Measurements from ENCODE around the gene FREY1.

Gene FREY1

DNA sequence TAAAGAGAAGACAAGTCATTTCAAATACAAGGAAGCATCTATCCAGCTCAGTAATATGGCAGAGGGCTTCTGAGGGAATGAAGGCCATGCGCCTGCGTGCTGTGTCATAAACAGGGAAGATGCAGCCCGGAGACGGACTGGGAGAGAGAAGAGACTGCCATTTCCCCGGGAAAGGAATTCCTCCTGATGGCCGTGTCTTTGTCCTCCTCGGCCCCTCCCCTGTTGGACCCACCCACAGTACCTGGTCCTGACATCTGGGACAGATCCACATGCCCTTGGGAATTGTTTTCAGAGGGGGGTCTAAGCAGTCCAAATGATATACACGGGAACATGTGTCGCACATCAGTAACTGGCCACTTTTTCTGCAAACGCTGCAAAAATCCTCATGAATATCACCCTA lies 30.8 kb upstream of the FREY1 start:
- CTCF ChIA-PET, result interaction anchor here (0.5 to 2.1 kb wide), 2 partner anchors 66 to 82 kb away, joined by 4 to 9 read pairs; no protein-coding TSS in a partner anchor
- Histone ChIP-seq H3K27ac (ENCODE audit: extremely low read depth, low read depth, low read length) (no peak overlapping the region), H3K36me3 (ENCODE audit: control insufficient read depth in 2 of 2, insufficient read depth in 1 of 2, low read length in 2 of 2) (peaks cover 0 to 46% of the 10 kb centered on the region in 2 experiments; a peak in 1 of 3 replicates), H3K4me1 (ENCODE audit: control insufficient read depth, insufficient read depth, low read length) (no peaks in the 10 kb centered on the region), H3K9me3 (ENCODE audit: control insufficient read depth, insufficient read depth, low read depth, low read length) (no peaks in the 10 kb centered on the region), H3K4me3 (ENCODE audit: low read depth, low read length) (no peak overlapping the region)
- POLR2A ChIA-PET, result no interaction called here
- TF ChIP-seq ZNF133 (tag by site-specific recombination; IDR thresholded peaks at IDR 0.05), result no peak
- no peak for TF ChIP-seq ZNF548 (tag by site-specific recombination; IDR thresholded peaks at IDR 0.05)

DNA sequence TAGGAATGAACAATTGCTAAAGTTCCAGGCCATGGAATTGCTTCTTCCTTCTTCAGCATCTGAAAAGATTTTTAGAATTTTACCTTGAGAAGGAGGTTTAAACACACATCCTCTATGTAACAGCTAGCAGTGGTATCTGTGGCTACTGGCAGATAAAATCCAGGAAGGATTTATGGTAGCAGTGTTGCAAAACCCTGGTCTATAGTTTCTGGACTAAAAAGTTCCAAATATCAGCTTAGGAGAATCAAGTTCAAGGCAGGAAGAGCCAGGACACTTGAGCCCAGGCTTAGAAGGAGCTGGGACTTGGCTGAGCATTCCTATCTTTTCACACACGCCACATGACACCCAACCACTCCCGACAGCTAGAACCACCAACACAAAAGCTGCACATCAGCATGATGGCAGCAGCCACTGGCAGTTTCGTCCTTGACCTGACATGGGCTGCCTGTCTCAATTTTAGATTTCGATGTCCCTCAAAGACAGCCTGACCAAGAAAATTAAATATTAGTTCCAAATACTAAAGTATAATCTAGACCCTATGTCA lies 29.5 kb upstream of the FREY1 start:
- H3K4me1 ChIP-seq (ENCODE audit: control insufficient read depth, insufficient read depth, low read length), result no peaks in the 10 kb centered on the region
- POLR2A ChIA-PET, result no interaction called here
- no peaks in the 10 kb centered on the region for H3K9me3 ChIP-seq (ENCODE audit: control insufficient read depth, insufficient read depth, low read depth, low read length)
- H3K4me3 ChIP-seq (ENCODE audit: low read depth, low read length), result no peak overlapping the region
- TF ChIP-seq, protein P1, sequence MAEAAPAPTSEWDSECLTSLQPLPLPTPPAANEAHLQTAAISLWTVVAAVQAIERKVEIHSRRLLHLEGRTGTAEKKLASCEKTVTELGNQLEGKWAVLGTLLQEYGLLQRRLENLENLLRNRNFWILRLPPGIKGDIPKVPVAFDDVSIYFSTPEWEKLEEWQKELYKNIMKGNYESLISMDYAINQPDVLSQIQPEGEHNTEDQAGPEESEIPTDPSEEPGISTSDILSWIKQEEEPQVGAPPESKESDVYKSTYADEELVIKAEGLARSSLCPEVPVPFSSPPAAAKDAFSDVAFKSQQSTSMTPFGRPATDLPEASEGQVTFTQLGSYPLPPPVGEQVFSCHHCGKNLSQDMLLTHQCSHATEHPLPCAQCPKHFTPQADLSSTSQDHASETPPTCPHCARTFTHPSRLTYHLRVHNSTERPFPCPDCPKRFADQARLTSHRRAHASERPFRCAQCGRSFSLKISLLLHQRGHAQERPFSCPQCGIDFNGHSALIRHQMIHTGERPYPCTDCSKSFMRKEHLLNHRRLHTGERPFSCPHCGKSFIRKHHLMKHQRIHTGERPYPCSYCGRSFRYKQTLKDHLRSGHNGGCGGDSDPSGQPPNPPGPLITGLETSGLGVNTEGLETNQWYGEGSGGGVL (tag by site-specific recombination; IDR thresholded peaks at IDR 0.05), result no peak
- TF ChIP-seq ZNF341 (tag by site-specific recombination; IDR thresholded peaks at IDR 0.05; ENCODE audit: low read depth) (no peak), ZNF112 (tag by site-specific recombination; IDR thresholded peaks at IDR 0.05) (no peak), ZNF791 (tag by site-specific recombination; IDR thresholded peaks at IDR 0.05) (no peak), ZNF624 (tag by site-specific recombination; IDR thresholded peaks at IDR 0.05) (no peak), ZNF776 (tag by site-specific recombination; IDR thresholded peaks at IDR 0.05; ENCODE audit: borderline replicate concordance) (no peak), ZNF24 (tag by site-specific recombination; IDR thresholded peaks at IDR 0.05) (no peak), ZNF311 (tag by site-specific recombination; IDR thresholded peaks at IDR 0.05; ENCODE audit: borderline replicate concordance) (no peak), ZFP3 (tag by site-specific recombination; IDR thresholded peaks at IDR 0.05; ENCODE audit: low read depth) (no peak), GLI4 (tag by site-specific recombination; IDR thresholded peaks at IDR 0.05) (no peak), ZNF843 (tag by site-specific recombination; IDR thresholded peaks at IDR 0.05) (no peak), ZBTB48 (tag by site-specific recombination; IDR thresholded peaks at IDR 0.05) (no peak)
- TF ChIP-seq, protein P2, sequence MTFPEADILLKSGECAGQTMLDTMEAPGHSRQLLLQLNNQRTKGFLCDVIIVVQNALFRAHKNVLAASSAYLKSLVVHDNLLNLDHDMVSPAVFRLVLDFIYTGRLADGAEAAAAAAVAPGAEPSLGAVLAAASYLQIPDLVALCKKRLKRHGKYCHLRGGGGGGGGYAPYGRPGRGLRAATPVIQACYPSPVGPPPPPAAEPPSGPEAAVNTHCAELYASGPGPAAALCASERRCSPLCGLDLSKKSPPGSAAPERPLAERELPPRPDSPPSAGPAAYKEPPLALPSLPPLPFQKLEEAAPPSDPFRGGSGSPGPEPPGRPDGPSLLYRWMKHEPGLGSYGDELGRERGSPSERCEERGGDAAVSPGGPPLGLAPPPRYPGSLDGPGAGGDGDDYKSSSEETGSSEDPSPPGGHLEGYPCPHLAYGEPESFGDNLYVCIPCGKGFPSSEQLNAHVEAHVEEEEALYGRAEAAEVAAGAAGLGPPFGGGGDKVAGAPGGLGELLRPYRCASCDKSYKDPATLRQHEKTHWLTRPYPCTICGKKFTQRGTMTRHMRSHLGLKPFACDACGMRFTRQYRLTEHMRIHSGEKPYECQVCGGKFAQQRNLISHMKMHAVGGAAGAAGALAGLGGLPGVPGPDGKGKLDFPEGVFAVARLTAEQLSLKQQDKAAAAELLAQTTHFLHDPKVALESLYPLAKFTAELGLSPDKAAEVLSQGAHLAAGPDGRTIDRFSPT (tag by site-specific recombination; IDR thresholded peaks at IDR 0.05), result no peak
- TF ChIP-seq, protein P3, sequence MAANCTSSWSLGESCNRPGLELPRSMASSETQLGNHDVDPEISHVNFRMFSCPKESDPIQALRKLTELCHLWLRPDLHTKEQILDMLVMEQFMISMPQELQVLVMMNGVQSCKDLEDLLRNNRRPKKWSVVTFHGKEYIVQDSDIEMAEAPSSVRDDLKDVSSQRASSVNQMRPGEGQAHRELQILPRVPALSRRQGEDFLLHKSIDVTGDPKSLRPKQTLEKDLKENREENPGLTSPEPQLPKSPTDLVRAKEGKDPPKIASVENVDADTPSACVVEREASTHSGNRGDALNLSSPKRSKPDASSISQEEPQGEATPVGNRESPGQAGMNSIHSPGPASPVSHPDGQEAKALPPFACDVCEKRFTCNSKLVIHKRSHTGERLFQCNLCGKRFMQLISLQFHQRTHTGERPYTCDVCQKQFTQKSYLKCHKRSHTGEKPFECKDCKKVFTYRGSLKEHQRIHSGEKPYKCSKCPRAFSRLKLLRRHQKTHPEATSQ (tag by site-specific recombination; IDR thresholded peaks at IDR 0.05), result no peak
- TF ChIP-seq, protein P4, sequence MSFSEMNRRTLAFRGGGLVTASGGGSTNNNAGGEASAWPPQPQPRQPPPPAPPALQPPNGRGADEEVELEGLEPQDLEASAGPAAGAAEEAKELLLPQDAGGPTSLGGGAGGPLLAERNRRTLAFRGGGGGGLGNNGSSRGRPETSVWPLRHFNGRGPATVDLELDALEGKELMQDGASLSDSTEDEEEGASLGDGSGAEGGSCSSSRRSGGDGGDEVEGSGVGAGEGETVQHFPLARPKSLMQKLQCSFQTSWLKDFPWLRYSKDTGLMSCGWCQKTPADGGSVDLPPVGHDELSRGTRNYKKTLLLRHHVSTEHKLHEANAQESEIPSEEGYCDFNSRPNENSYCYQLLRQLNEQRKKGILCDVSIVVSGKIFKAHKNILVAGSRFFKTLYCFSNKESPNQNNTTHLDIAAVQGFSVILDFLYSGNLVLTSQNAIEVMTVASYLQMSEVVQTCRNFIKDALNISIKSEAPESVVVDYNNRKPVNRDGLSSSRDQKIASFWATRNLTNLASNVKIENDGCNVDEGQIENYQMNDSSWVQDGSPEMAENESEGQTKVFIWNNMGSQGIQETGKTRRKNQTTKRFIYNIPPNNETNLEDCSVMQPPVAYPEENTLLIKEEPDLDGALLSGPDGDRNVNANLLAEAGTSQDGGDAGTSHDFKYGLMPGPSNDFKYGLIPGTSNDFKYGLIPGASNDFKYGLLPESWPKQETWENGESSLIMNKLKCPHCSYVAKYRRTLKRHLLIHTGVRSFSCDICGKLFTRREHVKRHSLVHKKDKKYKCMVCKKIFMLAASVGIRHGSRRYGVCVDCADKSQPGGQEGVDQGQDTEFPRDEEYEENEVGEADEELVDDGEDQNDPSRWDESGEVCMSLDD (tag by site-specific recombination; IDR thresholded peaks at IDR 0.05), result no peak
- H3K36me3 ChIP-seq (ENCODE audit: control insufficient read depth in 2 of 2, insufficient read depth in 1 of 2, low read length in 2 of 2), result peaks cover 0 to 54% of the 10 kb centered on the region in 2 experiments; a peak in 1 of 3 replicates
- CTCF ChIA-PET, result interaction anchor here (0.7 to 2.1 kb wide), 3 partner anchors 29 to 70 kb away, joined by 3 to 9 read pairs (median 4); no protein-coding TSS in a partner anchor
- H3K27ac ChIP-seq (ENCODE audit: extremely low read depth, low read depth, low read length), result no peak overlapping the region

All from HEK293 (cell line).